ENCODE results near the gene CADM3.

CADM3 gene

DNA sequence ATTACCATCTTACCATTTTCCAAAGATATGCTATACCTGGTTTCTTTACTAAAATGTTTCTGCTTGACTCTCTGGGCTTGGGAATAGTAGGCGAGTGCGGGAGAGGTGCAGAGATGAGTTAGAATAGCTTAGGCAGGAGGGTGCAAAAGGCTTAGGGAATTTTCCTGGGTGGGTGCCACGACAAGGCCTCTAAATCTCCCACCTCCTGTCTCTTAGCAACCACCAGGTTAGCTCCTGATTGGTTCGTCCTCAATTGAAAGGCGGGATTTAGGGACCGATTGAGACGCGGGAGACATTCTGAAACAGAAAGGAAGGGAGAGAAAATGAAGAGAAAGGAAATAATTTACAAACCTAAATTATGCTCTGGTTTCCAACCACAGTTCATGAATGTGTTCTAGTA is 36.4 kb downstream of the CADM3 start:
- DNase-seq = no peak

GRCh38 chr1:159208175-159208825 is 36.9 kb downstream of the CADM3 start:
- no peak for DNase-seq

- no peak for DNase-seq
These were observed 37.6 kb downstream of the CADM3 start for GRCh38 chr1:159209061-159209460.

DNA sequence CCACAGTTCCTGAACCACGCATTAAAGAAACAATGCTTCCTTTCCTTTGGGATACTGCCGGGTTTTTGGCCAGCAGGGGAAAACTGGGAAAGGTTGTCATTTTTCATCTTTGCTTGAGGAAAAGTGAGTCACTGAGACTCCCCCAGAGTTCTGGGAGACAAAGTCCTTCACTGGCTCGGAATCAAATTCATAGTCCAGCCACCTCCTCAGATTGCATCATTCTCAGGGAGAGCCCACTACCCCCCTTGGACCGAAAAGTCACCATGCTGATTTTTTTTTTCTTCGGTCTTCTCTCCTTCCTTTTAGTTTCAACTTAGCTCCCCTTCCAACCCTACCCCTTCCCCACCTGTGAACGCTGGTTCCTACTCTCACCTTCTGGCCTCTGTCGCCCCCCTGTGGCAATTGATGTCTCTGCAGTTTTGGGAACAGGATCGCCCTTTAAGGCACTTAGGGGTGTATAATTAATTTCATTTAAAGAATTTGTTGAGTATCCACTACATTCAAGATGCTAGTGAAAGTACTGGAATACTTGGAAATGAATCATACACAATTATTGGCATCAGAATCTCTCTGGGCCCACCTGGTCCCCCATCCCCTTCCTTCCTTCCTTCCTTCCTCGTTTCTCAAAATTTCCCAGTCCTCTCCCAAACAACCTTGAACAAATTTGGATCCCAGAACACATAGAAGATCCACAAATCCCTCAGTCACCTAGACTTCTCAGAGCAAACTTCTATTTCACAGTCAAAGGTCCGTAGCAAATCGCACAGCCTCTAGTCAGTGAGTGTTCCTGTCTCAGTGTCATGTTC is 40.1 kb downstream of the CADM3 start:
- no peak for DNase-seq

- DNase-seq = no peak
These were observed 41.2 kb downstream of the CADM3 start for GRCh38 chr1:159212596-159212995.

- DNase-seq = peak; percentile 51
These were observed 42.8 kb downstream of the CADM3 start for GRCh38 chr1:159214149-159214760.

DNA sequence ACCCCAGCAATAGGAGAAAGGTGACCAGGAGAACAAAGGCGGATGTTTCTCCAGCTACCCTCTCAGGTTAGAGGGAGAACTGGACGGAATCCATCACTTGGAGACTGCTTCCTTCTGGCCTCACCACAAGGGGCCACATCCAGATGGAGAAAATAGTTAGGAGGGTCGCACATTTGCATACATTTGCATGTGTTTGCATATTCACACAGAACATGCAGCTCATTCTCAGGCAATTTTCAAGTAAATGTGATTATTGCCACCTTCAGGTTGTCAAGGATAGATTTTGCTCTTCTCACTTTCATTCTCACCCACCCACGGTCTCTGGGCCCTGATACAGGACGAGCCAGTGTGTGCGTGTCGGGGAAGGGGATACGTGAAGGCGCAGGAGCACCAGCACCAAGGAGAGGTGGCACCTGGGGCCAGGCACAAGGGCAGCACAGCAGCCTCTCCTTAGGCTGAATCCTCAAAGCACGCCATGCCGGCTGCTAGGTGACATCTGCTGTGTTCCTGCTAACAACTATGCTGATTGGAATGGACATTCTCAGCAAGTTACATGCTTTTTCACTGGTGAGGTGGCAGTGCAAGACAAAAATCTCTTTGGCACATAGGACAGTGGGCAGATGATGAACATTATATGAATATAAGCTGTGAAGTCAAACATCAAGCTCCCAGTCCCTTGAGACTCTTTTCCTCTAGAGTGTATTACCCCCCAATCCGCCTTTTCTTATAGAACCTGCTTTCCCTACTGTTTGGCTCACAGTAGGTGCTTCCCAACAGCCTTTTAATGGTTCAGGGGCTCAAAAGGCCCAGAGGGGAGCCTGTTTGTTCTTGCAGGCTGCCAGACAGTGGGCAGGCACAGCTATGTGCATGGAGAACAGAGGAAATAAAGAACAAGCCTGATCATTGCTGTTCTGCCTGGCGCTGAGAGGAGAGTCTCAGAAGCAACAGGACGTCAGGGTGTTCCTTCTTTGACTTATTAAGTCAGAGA is 47.5 kb downstream of the CADM3 start:
- no peak for DNase-seq

GRCh38 chr1:159222075-159222865 is 50.9 kb downstream of the CADM3 start:
- DNase-seq = no peak

DNA sequence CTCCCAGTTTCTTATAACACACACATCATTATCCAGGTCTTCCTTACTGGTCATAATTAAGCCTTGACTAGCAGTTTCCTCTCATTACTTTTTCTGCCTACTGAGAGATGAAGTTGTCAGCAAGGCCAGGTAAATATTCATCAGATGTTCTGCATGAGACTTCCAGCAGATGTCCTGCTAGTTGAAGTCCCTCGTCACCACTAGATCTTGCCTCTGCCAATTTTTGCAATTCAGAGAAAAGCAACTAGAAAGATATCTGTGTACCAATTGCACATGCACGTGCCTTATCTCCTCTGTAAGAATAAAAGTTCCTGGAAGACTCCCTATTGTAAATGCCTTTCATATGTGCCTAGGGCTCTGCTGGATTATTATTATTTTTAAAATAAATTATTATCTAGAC is 51.6 kb downstream of the CADM3 start:
- no peak for DNase-seq

- DNase-seq = no peak
These were observed 57.1 kb downstream of the CADM3 start for GRCh38 chr1:159228554-159228953.

DNA sequence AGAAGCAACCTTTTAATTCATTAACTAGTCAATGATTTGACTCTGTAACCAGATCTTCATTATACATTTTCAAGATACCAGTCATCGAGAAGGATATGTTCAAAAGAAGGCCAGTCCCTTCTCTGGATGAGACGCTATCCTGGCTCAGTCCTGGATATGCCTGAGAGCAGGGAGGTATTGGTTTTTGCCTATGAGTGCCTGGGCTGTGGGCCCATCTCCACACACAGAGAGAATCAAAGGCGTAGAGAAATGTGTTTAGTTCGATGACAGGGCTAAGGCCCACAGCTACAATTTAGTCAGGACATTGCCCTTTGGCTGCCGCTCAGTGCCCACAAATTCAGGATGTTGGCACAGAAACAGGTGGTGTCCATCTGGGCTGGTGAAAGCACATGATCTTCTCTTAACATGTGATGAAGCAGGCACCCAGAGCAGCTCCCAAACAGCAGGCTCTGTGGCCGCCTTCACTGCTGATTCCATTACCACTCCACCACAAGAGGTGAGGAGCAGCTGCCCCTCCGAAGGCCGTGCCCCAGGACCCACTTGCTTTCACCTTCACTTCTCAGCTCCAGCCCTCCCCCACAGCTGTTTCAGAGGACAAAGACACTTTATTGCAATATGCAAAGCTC is 58.0 kb downstream of the CADM3 start:
- no peak for DNase-seq

DNA sequence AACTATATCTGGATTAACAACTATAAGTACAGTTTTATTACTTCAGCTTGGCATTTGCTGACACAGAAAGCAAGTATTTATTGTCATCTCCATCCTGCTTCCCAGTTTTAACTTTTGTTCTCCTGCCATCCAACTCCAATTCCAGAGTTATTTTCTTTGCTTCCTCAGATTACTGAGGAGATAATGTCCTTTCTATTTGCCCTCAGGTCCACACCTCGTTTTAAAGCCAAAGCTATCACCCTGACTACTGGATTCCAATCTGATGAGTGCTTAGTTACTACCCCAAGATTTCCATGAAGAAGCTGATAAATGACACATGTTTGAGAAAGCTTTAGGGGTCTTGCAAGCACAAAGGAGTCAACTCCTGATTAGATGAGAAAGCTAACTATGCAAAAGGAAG is 58.5 kb downstream of the CADM3 start:
- no peak for DNase-seq

- no peak for DNase-seq
These were observed 68.3 kb downstream of the CADM3 start for GRCh38 chr1:159239551-159240220.

- DNase-seq = no peak
These were observed 75.9 kb downstream of the CADM3 start for GRCh38 chr1:159247266-159247665.

GRCh38 chr1:159248311-159248710 is 76.9 kb downstream of the CADM3 start:
- no peak for DNase-seq

GRCh38 chr1:159250638-159251216 is 79.3 kb downstream of the CADM3 start:
- DNase-seq = no peak
